GM04504 (cell line): ENCODE measurements around the gene ZNF500.
"Not testable (repeated sequence)": the region's sequence is repeated elsewhere in the genome, so short reads cannot be mapped to it uniquely, and the experiment has no call there.

ENCODE experiments used
- DNase-seq: peaks from one replicate; pipeline ENCODE4 v3.0.0-alpha.2; 2012; ENCODE audit warnings: low read depth

Gene ZNF500

GRCh38 chr16:4796982-4797804 lies 30.2 kb upstream of the ZNF500 start:
- no peak for DNase-seq

GRCh38 chr16:4795828-4796572 lies 29.0 kb upstream of the ZNF500 start:
- DNase-seq: no peak

DNA sequence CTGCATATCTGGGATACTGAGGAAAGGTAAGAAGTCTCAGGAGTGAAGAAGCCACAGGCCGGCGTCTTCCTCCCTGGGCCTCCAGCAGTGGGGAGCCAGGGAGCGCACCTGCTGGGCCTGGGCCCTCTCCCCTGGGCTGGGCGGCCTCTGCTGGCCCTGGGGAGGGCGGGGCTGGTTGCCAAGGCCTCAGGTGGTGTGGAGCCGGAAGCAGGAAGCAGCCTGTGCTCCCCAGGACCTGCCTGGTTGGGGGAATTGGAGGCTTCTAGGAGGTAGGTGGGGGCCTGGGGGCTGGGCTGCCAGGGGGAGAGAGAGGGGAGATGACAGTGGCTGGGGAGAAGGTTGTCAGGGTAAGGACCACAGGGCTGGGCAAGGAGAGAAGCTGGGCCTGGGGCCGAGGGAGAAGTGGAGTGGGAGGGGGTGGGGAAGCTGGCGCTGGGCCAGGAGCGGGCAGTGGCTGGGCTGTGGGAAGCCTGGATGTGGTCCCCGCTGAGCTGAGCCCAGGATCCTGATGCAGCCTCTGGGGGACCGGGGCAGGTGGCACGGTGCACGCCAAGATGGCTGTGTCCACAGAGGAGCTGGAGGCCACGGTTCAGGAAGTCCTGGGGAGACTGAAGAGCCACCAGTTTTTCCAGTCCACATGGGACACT lies 28.3 kb upstream of the ZNF500 start, which contains the start of gene SMIM22:
Gene SMIM22, plus strand, starts transcription at position 189 of the 647 bp plus-strand sequence. Its CDS starts 366 bp downstream, at position 555.
- DNase-seq: no peak

- no peak for DNase-seq
Measured at GRCh38 chr16:4792951-4793513, 26.1 kb upstream of the ZNF500 start.

DNA sequence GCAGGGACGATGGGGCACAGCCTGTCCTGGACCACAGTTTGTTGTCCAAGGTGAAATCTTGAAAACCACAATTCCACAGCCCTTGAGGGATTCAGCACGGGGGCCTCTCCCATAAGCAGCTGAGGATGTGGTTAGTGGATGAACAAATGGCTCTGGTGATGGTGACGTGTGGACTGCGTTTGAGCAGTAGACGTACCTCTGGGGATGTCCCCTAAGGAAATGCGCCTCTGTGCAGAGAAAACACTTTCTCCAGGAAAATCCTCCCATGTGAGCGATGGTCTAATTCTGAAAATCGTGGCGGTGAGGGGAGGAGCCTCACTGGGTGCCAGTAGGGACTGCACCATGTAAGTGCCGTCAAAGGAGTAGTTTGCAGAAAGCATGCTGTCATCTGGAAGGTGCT lies 23.9 kb upstream of the ZNF500 start:
- DNase-seq: no peak

DNA sequence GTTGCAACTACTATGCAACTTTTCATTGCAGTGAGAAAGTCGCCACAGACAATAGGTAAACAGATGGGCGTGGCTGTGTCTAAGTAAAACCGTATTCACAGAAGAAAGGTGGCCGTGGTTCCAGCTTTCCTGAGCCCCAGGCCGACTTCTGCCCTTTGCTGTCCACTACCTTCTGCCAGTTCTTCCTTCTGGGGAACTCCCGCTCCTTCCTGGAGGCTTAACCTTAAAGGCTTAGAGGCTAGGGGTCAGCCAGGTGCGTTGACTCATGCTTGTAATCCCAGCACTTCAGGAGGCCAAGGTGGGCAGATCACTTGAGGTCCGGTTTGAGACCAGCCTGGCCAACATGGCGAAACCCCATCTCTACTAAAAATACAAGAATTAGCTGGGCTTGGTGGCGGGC lies 23.3 kb upstream of the ZNF500 start:
- DNase-seq: no peak

DNA sequence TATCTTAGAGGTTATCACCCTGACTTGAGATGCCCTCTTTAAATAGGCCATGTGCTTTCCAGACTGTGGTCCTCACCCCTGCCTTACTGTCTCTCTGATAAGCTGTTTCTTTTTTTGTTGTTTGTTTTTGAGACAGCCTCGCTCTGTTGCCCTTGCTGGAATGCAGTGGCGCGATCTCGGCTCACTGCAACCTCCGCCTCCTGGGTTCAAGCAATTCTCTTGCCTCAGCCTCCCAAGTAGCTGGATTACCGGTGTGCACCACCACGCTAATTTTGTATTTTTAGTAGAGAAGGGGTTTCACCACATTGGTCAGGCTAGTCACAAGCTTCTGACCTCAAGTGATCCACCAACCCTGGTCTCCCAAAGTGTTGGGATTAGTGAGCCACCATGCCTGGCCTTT lies 21.9 kb upstream of the ZNF500 start:
- no peak for DNase-seq

- DNase-seq: no peak
Measured at GRCh38 chr16:4788489-4788889, 21.5 kb upstream of the ZNF500 start.

GRCh38 chr16:4787627-4788482 lies 20.9 kb upstream of the ZNF500 start, which contains the start of gene SEPTIN12:
SEPTIN12 (minus strand) TSS chr16:4788345; CDS start chr16:4787645, 700 bp downstream.
- DNase-seq: no peak

GRCh38 chr16:4787068-4787467 lies 20.1 kb upstream of the ZNF500 start:
- DNase-seq: no peak

- DNase-seq: no peak
Measured at GRCh38 chr16:4785758-4786433, 18.9 kb upstream of the ZNF500 start.

DNA sequence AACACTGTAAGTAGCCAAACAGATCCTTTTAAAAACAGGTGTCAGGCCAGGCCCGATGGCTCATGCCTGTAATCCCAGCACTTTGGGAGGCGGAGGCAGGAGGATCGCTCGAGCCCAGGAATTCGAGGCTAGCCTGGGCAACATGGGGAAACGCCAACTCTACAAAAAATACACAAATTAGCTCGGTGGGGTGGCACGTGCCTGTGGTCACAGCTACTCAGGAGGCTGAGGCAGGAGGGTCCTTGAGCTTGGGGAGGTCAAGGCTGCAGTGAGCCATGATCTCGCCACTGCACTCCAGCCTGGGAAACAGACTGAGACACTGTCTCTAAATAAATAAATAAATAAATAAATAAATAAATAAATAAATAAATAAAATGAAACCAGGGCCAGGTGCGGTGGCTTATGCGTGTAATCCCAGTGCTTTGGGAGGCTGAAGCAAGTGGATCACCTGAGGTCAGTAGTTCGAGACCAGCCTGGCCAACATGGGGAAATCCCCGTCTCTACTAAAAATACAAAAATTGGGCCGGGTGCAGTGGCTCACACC lies 17.6 kb upstream of the ZNF500 start:
- DNase-seq: not testable (repeated sequence)

- no peak for DNase-seq
Measured at GRCh38 chr16:4783951-4784336, 17.0 kb upstream of the ZNF500 start.

GRCh38 chr16:4783251-4783950 lies 16.4 kb upstream of the ZNF500 start:
- no peak for DNase-seq

DNA sequence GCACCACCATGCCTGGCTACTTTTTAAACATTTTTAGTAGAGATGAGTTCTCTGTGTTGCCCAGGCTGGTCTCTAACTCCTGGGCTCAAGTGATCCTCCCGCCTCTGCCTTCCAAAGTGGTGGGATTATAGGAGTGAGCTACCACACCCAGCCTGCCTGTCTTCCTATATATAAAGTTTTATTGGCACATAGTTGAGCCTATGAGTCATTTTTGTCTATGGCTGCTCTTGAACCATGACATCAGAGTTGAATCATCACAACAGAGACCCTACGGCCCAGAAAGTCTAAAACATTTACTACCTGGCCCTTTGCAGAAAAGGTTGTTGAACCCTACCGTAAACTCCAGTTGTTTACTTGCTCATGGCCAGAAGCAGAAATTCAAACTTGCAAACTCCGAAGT lies 13.3 kb upstream of the ZNF500 start:
- no peak for DNase-seq

- no peak for DNase-seq
Measured at GRCh38 chr16:4778050-4778392, 11.1 kb upstream of the ZNF500 start.

GRCh38 chr16:4777339-4778049 lies 10.5 kb upstream of the ZNF500 start:
- DNase-seq: no peak

- DNase-seq: no peak
Measured at GRCh38 chr16:4776141-4776705, 9.3 kb upstream of the ZNF500 start.

DNA sequence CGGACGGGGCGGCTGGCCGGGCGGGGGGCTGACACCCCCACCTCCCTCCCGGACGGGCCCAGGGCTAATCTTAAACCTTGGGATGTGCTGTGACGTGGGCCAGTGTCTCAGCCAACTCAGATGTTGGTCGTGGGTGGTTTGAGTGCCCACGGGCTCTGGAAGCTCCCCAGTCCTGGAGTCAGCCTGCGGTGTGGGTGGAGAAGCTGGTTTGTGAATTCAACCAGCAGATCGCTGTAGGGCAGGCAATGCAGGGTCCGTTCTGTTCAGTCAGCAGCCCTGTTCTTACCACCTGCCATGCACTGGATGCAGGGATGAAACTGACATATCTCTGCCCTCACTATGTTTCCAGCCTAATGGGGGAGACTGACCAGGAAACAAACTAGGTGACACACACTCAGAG lies 8.0 kb upstream of the ZNF500 start:
- DNase-seq: no peak
